GM12878 (cell line): Measurements from ENCODE around the gene BTG4. TPM values are rescaled to one million over a fixed set of nuclear protein-coding genes. Genes with fewer than 3 reads are reported as not detected.

Experiments used
- ATAC-seq: fragments of 200-7000 bp; cut with Tn5 transposase; 3 replicates; pipeline ENCODE4 v1.9.1; 2020; ENCODE audit warnings: mild to moderate bottlenecking, moderate library complexity
- BruUV-seq: library from RNA; stranded (reverse); fragments of 400-500 nt; replicated peaks from 2 replicates; lab custom pipeline; 2021; lab: Mats Ljungman, UMichigan
- CTCF ChIA-PET: fragments of 300-600 bp; sonication (Branson Sonifier 250); formaldehyde crosslinking; extraction: SDS; loops from one replicate; lab custom pipeline; 2021; ENCODE audit warnings: inconsistent platforms; lab: Yijun Ruan, JAX
- POLR2A ChIA-PET: fragments of 350-600 bp; formaldehyde crosslinking; extraction: SDS; loops from one replicate; lab custom pipeline; 2021; ENCODE audit warnings: inconsistent platforms; lab: Charles Lee
- RAD21 ChIA-PET: fragments of 300-600 bp; sonication (Branson Sonifier 250); formaldehyde crosslinking; loops from one replicate; lab custom pipeline; 2023; ENCODE audit warnings: antibody characterized with exemption; ENCODE audit not compliant: unreplicated experiment; lab: Charles Lee
- SMC1A ChIA-PET: fragments of 300-600 bp; sonication (Branson Sonifier 250); formaldehyde crosslinking; loops from one replicate; lab custom pipeline; 2023; ENCODE audit not compliant: unreplicated experiment, uncharacterized antibody; lab: Charles Lee
- DNase-seq: peaks from one replicate; pipeline ENCODE4 v3.0.0-alpha.2; 2011; ENCODE audit warnings: low read depth, low spot score
- FAIRE-seq: peaks from 3 replicates; lab custom pipeline; 2011; peaks lifted over from hg19 to GRCh38; lab: Jason Lieb, UNC
- H2AFZ ChIP-seq: 2 replicates; pipeline ENCODE4 v1.6.0; 2011; ENCODE audit warnings: low read depth, low read length, control low read depth; ENCODE audit not compliant: control insufficient read depth
- H3K27ac ChIP-seq: 2 replicates; pipeline ENCODE4 v1.5.1; 2011; ENCODE audit warnings: control low read depth; ENCODE audit not compliant: control insufficient read depth, insufficient read depth
- H3K27me3 ChIP-seq, 2 experiments: replicated peaks in 1 of 2; 2 replicates each; pipeline versions ENCODE4 v1.6.0 to v1.6.1; 2011; ENCODE audit warnings: low read length in 1 of 2; ENCODE audit not compliant: control insufficient read depth in 2 of 2, insufficient read depth in 2 of 2
- H3K36me3 ChIP-seq, 2 experiments: 2 replicates each; pipeline ENCODE4 v1.5.1; 2011; ENCODE audit warnings: low read length in 1 of 2; ENCODE audit not compliant: control insufficient read depth in 2 of 2, insufficient read depth in 2 of 2
- H3K4me1 ChIP-seq: 2 replicates; pipeline ENCODE4 v1.6.1; 2011; ENCODE audit warnings: mild to moderate bottlenecking, low read length, moderate library complexity, mixed read lengths; ENCODE audit not compliant: control insufficient read depth, insufficient read depth
- H3K4me2 ChIP-seq: 2 replicates; pipeline ENCODE4 v1.6.0; 2011; ENCODE audit warnings: control low read depth; ENCODE audit not compliant: control insufficient read depth, insufficient read depth
- H3K4me3 ChIP-seq: fragments of 200-600 bp; sonication (generic); 2 replicates; pipeline ENCODE4 v1.5.1; 2016
- H3K79me2 ChIP-seq: 2 replicates; pipeline ENCODE4 v1.6.0; 2011; ENCODE audit warnings: low read length; ENCODE audit not compliant: control insufficient read depth, insufficient read depth
- H3K9ac ChIP-seq: 2 replicates; pipeline ENCODE4 v1.8.0; 2011; ENCODE audit warnings: low read length, control low read depth, mixed read lengths; ENCODE audit not compliant: control insufficient read depth, insufficient read depth
- H3K9me3 ChIP-seq: replicated peaks from 3 replicates; pipeline ENCODE4 v1.5.1; 2011; ENCODE audit warnings: mild to moderate bottlenecking, low read length; ENCODE audit not compliant: control insufficient read depth, insufficient read depth
- H4K20me1 ChIP-seq: 2 replicates; pipeline ENCODE4 v1.6.0; 2011; ENCODE audit not compliant: control insufficient read depth, insufficient read depth
- ATF2 ChIP-seq: IDR thresholded peaks from 2 replicates; pipeline ENCODE4 v1.6.1; 2012; ENCODE audit warnings: low read length, inconsistent platforms
- BCL11A ChIP-seq: IDR thresholded peaks from 2 replicates; pipeline ENCODE4 v1.6.1; 2011; ENCODE audit warnings: low read depth, low read length
- GABPA ChIP-seq: IDR thresholded peaks from 2 replicates; pipeline ENCODE4 v1.6.1; 2014; ENCODE audit warnings: antibody characterized with exemption, low read depth, mild to moderate bottlenecking, inconsistent platforms
- KLF5 ChIP-seq: fragments of 450-650 bp; IDR thresholded peaks from 2 replicates; pipeline ENCODE4 v1.6.1; 2014; ENCODE audit warnings: mild to moderate bottlenecking; ENCODE audit not compliant: partially characterized antibody
- MYB ChIP-seq: fragments of 150-350 bp; IDR thresholded peaks from 2 replicates; pipeline ENCODE4 v1.6.1; 2014; ENCODE audit warnings: mild to moderate bottlenecking, low read depth, low read length, borderline replicate concordance
- NFIC ChIP-seq: IDR thresholded peaks from 2 replicates; pipeline ENCODE4 v1.6.1; 2012; ENCODE audit warnings: low read depth, mild to moderate bottlenecking, inconsistent platforms, low read length, moderate library complexity
- PRDM15 ChIP-seq: fragments of 450-650 bp; formaldehyde crosslinking; IDR thresholded peaks from 2 replicates; pipeline ENCODE4 v1.4.0; 2020; ENCODE audit warnings: mild to moderate bottlenecking, moderate library complexity
- SREBF1 ChIP-seq: IDR thresholded peaks from 2 replicates; pipeline ENCODE4 v1.6.1; 2012; ENCODE audit warnings: mild to moderate bottlenecking, low read length
- TCF12 ChIP-seq: IDR thresholded peaks from 2 replicates; pipeline ENCODE4 v1.6.1; 2011; ENCODE audit warnings: low read depth, mild to moderate bottlenecking, low read length
- YY1 ChIP-seq: IDR thresholded peaks from 2 replicates; pipeline ENCODE4 v1.6.1; 2011; ENCODE audit warnings: low read depth, mild to moderate bottlenecking, low read length
- ZNF24 ChIP-seq: fragments of 450-650 bp; IDR thresholded peaks from 2 replicates; pipeline ENCODE4 v1.6.1; 2017; ENCODE audit warnings: antibody characterized with exemption, mild to moderate bottlenecking
- WGBS: methylation state at CpG from one replicate; pipeline ENCODE4 v1.1.6; 2016; ENCODE audit warnings: low lambda C conversion rate; ENCODE audit not compliant: insufficient replicate concordance, insufficient coverage; ENCODE audit errors: missing lambda C conversion rate; 5-methylcytosine and 5-hydroxymethylcytosine counted together
- in situ Hi-C: fragments of 300-500 bp; cut with MboI; formaldehyde crosslinking; loops from 9 replicates; pipeline ENCODE4 v1.14.3; 2018; ENCODE audit warnings: mixed read lengths
- intact Hi-C: fragments of 100-400 bp; cut with micrococcal nuclease; formaldehyde crosslinking; loops from one replicate; pipeline ENCODE4 v1.14.2; 2022; ENCODE audit not compliant: unreplicated experiment
- polyA plus RNA-seq, 11 experiments: library from polyadenylated mRNA; depleted of rRNA in 4 of 11; unstranded in 6 of 11; stranded (reverse) in 5 of 11; fragments of >200 nt; fragmentation: Nextera tagmentation in 4 of 11; fragmentation: Illumina TruSeq in 1 of 11; extraction: Ambion mirVana in 4 of 11; extraction: Trizol in 1 of 11; gene quantifications; 1 replicate in 1 of 11; 2 replicates in 10 of 11; pipeline versions ENCODE4 v1.2.1 to v1.2.3, GENCODE V29; 2011 to 2016; ENCODE audit warnings: inconsistent platforms in 2 of 11, missing spikeins in 2 of 11, low read depth in 1 of 11
- total RNA-seq, 4 experiments: library from RNA; depleted of rRNA in 3 of 4; stranded (reverse); fragments of >200 nt in 3 of 4; fragmentation: Illumina TruSeq in 1 of 4; extraction: Trizol in 1 of 4; gene quantifications; 2 replicates each; pipeline versions ENCODE4 v1.2.1 to v1.2.3, GENCODE V29; 2013 to 2021

Gene BTG4
- total and polyA plus RNA-seq, 10 of the 15 experiments (the other 5 are each of a cell fraction or from before 2014, with no cell fraction given) = 0.14 TPM; not detected in 9

GRCh38 chr11:111460340-111460739 is 51.8 kb downstream of the BTG4 start:
- Histone ChIP-seq H3K36me3 (no peaks in the 10 kb centered on the region), H3K9me3 (no peaks in the 10 kb centered on the region; the same call in 2 of the 3 replicates), H3K4me3 (no peak overlapping the region), H3K27ac (no peak overlapping the region), H3K9ac (no peak overlapping the region), H2AFZ (no peak overlapping the region), H3K27me3 (peaks cover 2 to 3% of the 10 kb centered on the region in 2 experiments; a peak in 3 of 4 replicates), H3K79me2 (no peaks in the 10 kb centered on the region), H3K4me2 (no peak overlapping the region), H4K20me1 (no peaks in the 10 kb centered on the region), H3K4me1 (no peaks in the 10 kb centered on the region)
- in situ Hi-C loops (no loop called here), intact Hi-C loops (no loop called here)
- no peak for FAIRE-seq
- ATAC-seq = no peak
- DNase-seq = no peak
- TF ChIP-seq BCL11A = no peak
- TF ChIP-seq ZNF24 = no peak
- TF ChIP-seq YY1 = no peak
- TF ChIP-seq KLF5 = no peak
- TF ChIP-seq MYB = no peak
- TF ChIP-seq GABPA = no peak
- whole genome bisulfite sequencing = 7% methylated on average over 4 of the region's 4 CpGs
- ChIA-PET SMC1A (interaction anchor here (1.3 kb wide), 1 partner anchor 9 kb away, joined by 3 read pairs; no protein-coding TSS in a partner anchor), POLR2A (no interaction called here), CTCF (interaction anchor here (1.0 to 2.2 kb wide), 2 partner anchors 10 to 33 kb away, joined by 4 to 5 read pairs; no protein-coding TSS in a partner anchor), RAD21 (no interaction called here)
- no TSS peak for BruUV-seq

- no peaks in the 10 kb centered on the region for H4K20me1 ChIP-seq
- SMC1A ChIA-PET = no interaction called here
- in situ Hi-C loops (no loop called here), intact Hi-C loops (loop anchor here (10.0 kb wide), 2 partner anchors 315 to 385 kb away; no protein-coding TSS in a partner anchor)
- ATAC-seq (no peak), DNase-seq (no peak), FAIRE-seq (no peak)
- 10% methylated on average over 9 of the region's 9 CpGs for WGBS
- RAD21 ChIA-PET = no interaction called here
- BruUV-seq = no TSS peak
- H2AFZ ChIP-seq = no peak overlapping the region
- no peaks in the 10 kb centered on the region for H3K36me3 ChIP-seq
- no peak overlapping the region for H3K9ac ChIP-seq
- CTCF ChIA-PET = interaction anchor here (1.0 to 2.2 kb wide), 2 partner anchors 10 to 32 kb away, joined by 4 to 5 read pairs; no protein-coding TSS in a partner anchor
- no peaks in the 10 kb centered on the region; the same call in 2 of the 3 replicates for H3K9me3 ChIP-seq
- H3K79me2 ChIP-seq = no peaks in the 10 kb centered on the region
- no peaks in the 10 kb centered on the region for H3K4me1 ChIP-seq
- no peak overlapping the region for H3K27ac ChIP-seq
- no peak overlapping the region for H3K4me3 ChIP-seq
- H3K4me2 ChIP-seq = no peak overlapping the region
- peaks cover 3% of the 10 kb centered on the region in 2 experiments; a peak in 3 of 4 replicates for H3K27me3 ChIP-seq
- POLR2A ChIA-PET = no interaction called here
- no peak for TF ChIP-seq NFIC
- TF ChIP-seq ATF2 = no peak
- no peak for TF ChIP-seq SREBF1
- no peak for TF ChIP-seq PRDM15 (CRISPR knock-in tag)
- no peak for TF ChIP-seq TCF12
Measured at GRCh38 chr11:111459506-111460270, 52.5 kb downstream of the BTG4 start.
